Endodermal cell (in vitro differentiated cells): ENCODE data around the gene DZIP1. TPM values are rescaled to one million over a fixed set of nuclear protein-coding genes. Genes with fewer than 3 reads are reported as not detected.
A peak's percentile ranks its signal among the peaks of the same experiment; 100 is the strongest.
"Not testable (repeated sequence)": the region's sequence is repeated elsewhere in the genome, so short reads cannot be mapped to it uniquely, and the experiment has no call there.

Experiments
- DNase-seq: peaks from one replicate; pipeline ENCODE4 v3.0.0-alpha.2; 2017
- H3K27ac ChIP-seq: 2 replicates; pipeline ENCODE4 v1.5.1; 2013; ENCODE audit warnings: mild to moderate bottlenecking, low read depth, low read length, moderate library complexity
- H3K27me3 ChIP-seq: 2 replicates; pipeline ENCODE4 v1.6.1; 2013; ENCODE audit warnings: mild to moderate bottlenecking, low read length, moderate library complexity; ENCODE audit not compliant: insufficient read depth, control insufficient read depth, poor library complexity, severe bottlenecking
- H3K36me3 ChIP-seq: 2 replicates; pipeline ENCODE4 v1.7.0; 2013; ENCODE audit warnings: mild to moderate bottlenecking, low read length, moderate library complexity; ENCODE audit not compliant: control insufficient read depth, insufficient read depth
- H3K4me1 ChIP-seq: one replicate; pipeline ENCODE4 v1.7.0; 2013; ENCODE audit warnings: low read length; ENCODE audit not compliant: control insufficient read depth, insufficient read depth
- H3K4me3 ChIP-seq: 2 replicates; pipeline ENCODE4 v1.5.1; 2013; ENCODE audit warnings: mild to moderate bottlenecking, low read length, moderate library complexity
- H3K9ac ChIP-seq: 2 replicates; pipeline ENCODE4 v1.6.1; 2013; ENCODE audit warnings: mild to moderate bottlenecking, low read length, moderate library complexity; ENCODE audit not compliant: poor library complexity, severe bottlenecking; ENCODE audit errors: extremely low read depth
- H3K9me3 ChIP-seq: 2 replicates; pipeline ENCODE4 v1.6.1; 2013; ENCODE audit warnings: mild to moderate bottlenecking, low read length, moderate library complexity; ENCODE audit not compliant: control insufficient read depth
- H3K27ac Mint-ChIP-seq: 2 replicates; pipeline ENCODE4 v1.8.0; 2020; ENCODE audit warnings: mixed read lengths
- H3K27me3 Mint-ChIP-seq: 2 replicates; pipeline ENCODE4 v1.8.0; 2021; ENCODE audit warnings: mild to moderate bottlenecking, mixed read lengths; ENCODE audit not compliant: insufficient read depth
- H3K36me3 Mint-ChIP-seq: 2 replicates; pipeline ENCODE4 v1.8.0; 2020; ENCODE audit warnings: low read depth, mixed read lengths
- H3K4me1 Mint-ChIP-seq: 2 replicates; pipeline ENCODE4 v1.8.0; 2020; ENCODE audit warnings: mixed read lengths
- H3K4me3 Mint-ChIP-seq: 2 replicates; pipeline ENCODE4 v1.8.0; 2020; ENCODE audit warnings: mild to moderate bottlenecking, moderate library complexity, mixed read lengths
- H3K9me3 Mint-ChIP-seq: 2 replicates; pipeline ENCODE4 v1.8.0; 2020; ENCODE audit warnings: mild to moderate bottlenecking, mixed read lengths
- CTCF ChIP-seq: fragments of 200-600 bp; sonication (generic); conservative IDR thresholded peaks from 2 replicates; pipeline ENCODE4 v1.5.0; 2021; ENCODE audit warnings: antibody characterized with exemption, mild to moderate bottlenecking
- WGBS, 2 experiments: methylation state at CpG; one replicate each; pipeline versions ENCODE4 v1.1.5 to v1.1.7; 2013; ENCODE audit warnings: missing lambda C conversion rate in 2 of 2, mixed read lengths in 1 of 2; ENCODE audit not compliant: insufficient coverage in 1 of 2, insufficient read length in 1 of 2; 5-methylcytosine and 5-hydroxymethylcytosine counted together
- total RNA-seq, 2 donors: library from RNA; stranded (reverse); fragmentation: NEBNext Ultra II Directional in 1 of 2; extraction: Animal tissue kit (Norgen Biotek cat#: 25700) in 1 of 2; gene quantifications; 2 replicates in 1 of 2; 3 replicates in 1 of 2; pipeline ENCODE4 v1.2.1, GENCODE V29; 2021

The DZIP1 gene
- total RNA-seq, 2 donors from 2014 or later, result 36.2 to 59.9 TPM

GRCh38 chr13:95671597-95671996, 27.1 kb upstream of the DZIP1 start:
- DNase-seq, result no peak
- Histone ChIP-seq H3K36me3 (no peaks in the 10 kb centered on the region), H3K9me3 (peaks cover 49% of the 10 kb centered on the region), H3K27ac (no peak overlapping the region), H3K4me3 (no peak overlapping the region), H3K27me3 (no peaks in the 10 kb centered on the region), H3K4me1 (no peaks in the 10 kb centered on the region), H3K9ac (no peak overlapping the region)
- TF ChIP-seq CTCF, result no peak
- H3K4me3 Mint-ChIP-seq, result no peak overlapping the region
- H3K4me1 Mint-ChIP-seq, result peaks cover 18% of the 10 kb centered on the region
- no peak overlapping the region for H3K27ac Mint-ChIP-seq
- peaks cover 14% of the 10 kb centered on the region for H3K27me3 Mint-ChIP-seq
- WGBS, 2 experiments, result 85 to 95% methylated on average over 3 to 5 of the region's 5 CpGs
- peaks cover 58% of the 10 kb centered on the region for H3K9me3 Mint-ChIP-seq
- peaks cover 31% of the 10 kb centered on the region for H3K36me3 Mint-ChIP-seq

- not testable (repeated sequence) for H3K4me1 Mint-ChIP-seq, H3K27ac Mint-ChIP-seq, H3K9ac ChIP-seq, H3K36me3 ChIP-seq, H3K27ac ChIP-seq, DNase-seq, H3K27me3 ChIP-seq, H3K4me3 ChIP-seq, H3K4me3 Mint-ChIP-seq, H3K4me1 ChIP-seq
- H3K9me3 ChIP-seq, result peaks cover 69% of the 10 kb centered on the region
- peaks cover 22% of the 10 kb centered on the region for H3K27me3 Mint-ChIP-seq
- peaks cover 76% of the 10 kb centered on the region for H3K9me3 Mint-ChIP-seq
- peaks cover 26% of the 10 kb centered on the region for H3K36me3 Mint-ChIP-seq
Observed at GRCh38 chr13:95667235-95667634, 22.7 kb upstream of the DZIP1 start.

- no peak overlapping the region for H3K27ac Mint-ChIP-seq
- no peak for DNase-seq
Observed at GRCh38 chr13:95660981-95661581, 16.6 kb upstream of the DZIP1 start.

More at GRCh38 chr13:95660981-95661581, 16.6 kb upstream of the DZIP1 start:
- Histone ChIP-seq H3K36me3 (no peaks in the 10 kb centered on the region), H3K9me3 (peaks cover 15% of the 10 kb centered on the region), H3K27me3 (no peaks in the 10 kb centered on the region), H3K9ac (no peak overlapping the region), H3K4me1 (no peaks in the 10 kb centered on the region), H3K4me3 (no peak overlapping the region), H3K27ac (no peak overlapping the region)
- TF ChIP-seq CTCF, result peak; percentile 80
- Mint-ChIP-seq H3K9me3 (peaks cover 14% of the 10 kb centered on the region), H3K27me3 (peaks cover 4% of the 10 kb centered on the region), H3K4me1 (no peaks in the 10 kb centered on the region), H3K4me3 (no peak overlapping the region), H3K36me3 (no peaks in the 10 kb centered on the region)
